Spleen (tissue), 13 donors: ENCODE data around the gene MRPS24. TPM values are rescaled to one million over a fixed set of nuclear protein-coding genes. Genes with fewer than 3 reads are reported as not detected.

ENCODE experiments used
- DNase-seq: peaks from one replicate; pipeline ENCODE4 v3.0.0-alpha.2; 2020
- H3K27ac ChIP-seq, 8 donors: fragments of 200-600 bp; sonication (generic) in 7 of 8; 1 replicate in 4 of 8; 2 replicates in 4 of 8; pipeline versions ENCODE4 v1.5.0 to v1.8.0; 2016 to 2021; ENCODE audit warnings: inconsistent platforms in 4 of 8, mild to moderate bottlenecking in 4 of 8, moderate library complexity in 1 of 8
- H3K27me3 ChIP-seq, 7 donors: fragments of 200-600 bp; sonication (generic) in 6 of 7; replicated peaks in 1 of 7; 1 replicate in 4 of 7; 2 replicates in 3 of 7; pipeline versions ENCODE4 v1.5.0 to v1.8.0; 2016 to 2021; ENCODE audit warnings: inconsistent platforms in 3 of 7, mild to moderate bottlenecking in 1 of 7
- H3K36me3 ChIP-seq, 6 donors: fragments of 200-600 bp; sonication (generic) in 5 of 6; 1 replicate in 4 of 6; 2 replicates in 2 of 6; pipeline versions ENCODE4 v1.5.0 to v1.8.0; 2016 to 2021; ENCODE audit warnings: inconsistent platforms in 2 of 6
- H3K4me1 ChIP-seq, 6 donors: fragments of 200-600 bp; sonication (generic) in 5 of 6; 1 replicate in 3 of 6; 2 replicates in 3 of 6; pipeline versions ENCODE4 v1.5.0 to v1.8.0; 2016 to 2021; ENCODE audit warnings: inconsistent platforms in 3 of 6
- H3K4me3 ChIP-seq, 8 donors: fragments of 200-600 bp; sonication (generic) in 7 of 8; 1 replicate in 4 of 8; 2 replicates in 4 of 8; pipeline versions ENCODE4 v1.5.0 to v1.8.0; 2016 to 2021; ENCODE audit warnings: inconsistent platforms in 4 of 8, mild to moderate bottlenecking in 4 of 8, moderate library complexity in 2 of 8
- H3K9me3 ChIP-seq, 8 donors: fragments of 200-600 bp; sonication (generic) in 7 of 8; 1 replicate in 4 of 8; 2 replicates in 4 of 8; pipeline versions ENCODE4 v1.5.0 to v1.8.0; 2016 to 2021; ENCODE audit warnings: inconsistent platforms in 4 of 8
- POLR2A ChIP-seq, 3 donors: fragments of 450-650 bp; IDR thresholded peaks; one replicate each; pipeline ENCODE4 v1.5.1; 2017; ENCODE audit warnings: antibody characterized with exemption in 3 of 3, mild to moderate bottlenecking in 1 of 3
- POLR2AphosphoS5 ChIP-seq, 3 donors: sonication (generic); formaldehyde crosslinking; IDR thresholded peaks; one replicate each; pipeline ENCODE4 v1.5.1; 2017; ENCODE audit warnings: antibody characterized with exemption in 3 of 3
- WGBS, 5 donors: extraction: QIAGEN DNeasy Blood & Tissue Kit in 3 of 5; methylation state at CpG; one replicate each; pipeline versions ENCODE4 v1.1.5 to v1.1.7; 2013 to 2018; 5-methylcytosine and 5-hydroxymethylcytosine counted together
- intact Hi-C: fragments of 100-400 bp; cut with DNase I; formaldehyde crosslinking; loops from one replicate; pipeline ENCODE4 v1.15.0; 2023; ENCODE audit warnings: low total_unique reads
- long read RNA-seq, 2 donors: transcript quantifications; one replicate each; lab custom pipeline, GENCODE V29; 2026
- polyA plus RNA-seq, 3 donors: library from polyadenylated mRNA; stranded (reverse); fragments of 200-250 nt; gene quantifications; one replicate each; pipeline ENCODE4 v1.2.1, GENCODE V29; 2013
- total RNA-seq, 7 donors: library from RNA; depleted of rRNA in 3 of 7; stranded (reverse); fragments of >200 nt in 3 of 7; fragmentation: NEBNext Ultra II Directional in 4 of 7; extraction: Animal tissue kit (Norgen Biotek cat#: 25700) in 4 of 7; gene quantifications; one replicate each; pipeline versions ENCODE4 v1.1.0 to v1.2.1, GENCODE V29; 2016 to 2021
- TF ChIP-seq, protein P1 (sequence below), 11 experiments: fragments of 200-600 bp in 7 of 11; fragments of 450-650 bp in 4 of 11; sonication (generic) in 4 of 11; IDR thresholded peaks in 8 of 11; conservative IDR thresholded peaks in 3 of 11; 1 replicate in 7 of 11; 2 replicates in 4 of 11; pipeline versions ENCODE4 v1.4.0 to v1.8.0; 2016 to 2021; ENCODE audit warnings: antibody characterized with exemption in 11 of 11, inconsistent platforms in 4 of 11, mild to moderate bottlenecking in 1 of 11
- donor health status: healthy with polysubstance abuse.
- donor health status: DM: no; HTN: no; CAD: no; lungs with moderate emphysema.
- donor health status: DM: no; HTN: no; CAD: no.
- donor health status: Bipolar disorder and iron deficiency.
- donor health status: healthy.
- donor health status: DM: no; HTN: no; CAD: no.
- donor health status: DM: yes; HTN: yes; CAD: no.

MRPS24 gene
- 10 to 100 TPM; 40.7 to 99.0 (median 50.3) TPM for total RNA-seq
- 100 to 1,000 TPM in 2 of 3 donors, 10 to 100 TPM in 1; 73.8 to 121 (median 115) TPM for polyA plus RNA-seq
- long read RNA-seq, donor 1, transcript MRPS24-201 (4 exons, 707 nt), result major isoform, 48 of 62 reads
- long read RNA-seq, donor 1, transcript MRPS24-203 (3 exons, 743 nt), result minor isoform, 13 of 62 reads
- long read RNA-seq, donor 1, partial matches to known transcripts, result 0 of 62 reads
- long read RNA-seq, donor 1, other reads (novel, unspliced or antisense), result 0 of 62 reads
- long read RNA-seq, donor 2, transcript MRPS24-203 (3 exons, 743 nt), result minor isoform, 13 of 63 reads
- long read RNA-seq, donor 2, transcript MRPS24-201 (4 exons, 707 nt), result major isoform, 49 of 63 reads
- long read RNA-seq, donor 2, partial matches to known transcripts, result 0 of 63 reads
- long read RNA-seq, donor 2, other reads (novel, unspliced or antisense), result 0 of 63 reads

DNA sequence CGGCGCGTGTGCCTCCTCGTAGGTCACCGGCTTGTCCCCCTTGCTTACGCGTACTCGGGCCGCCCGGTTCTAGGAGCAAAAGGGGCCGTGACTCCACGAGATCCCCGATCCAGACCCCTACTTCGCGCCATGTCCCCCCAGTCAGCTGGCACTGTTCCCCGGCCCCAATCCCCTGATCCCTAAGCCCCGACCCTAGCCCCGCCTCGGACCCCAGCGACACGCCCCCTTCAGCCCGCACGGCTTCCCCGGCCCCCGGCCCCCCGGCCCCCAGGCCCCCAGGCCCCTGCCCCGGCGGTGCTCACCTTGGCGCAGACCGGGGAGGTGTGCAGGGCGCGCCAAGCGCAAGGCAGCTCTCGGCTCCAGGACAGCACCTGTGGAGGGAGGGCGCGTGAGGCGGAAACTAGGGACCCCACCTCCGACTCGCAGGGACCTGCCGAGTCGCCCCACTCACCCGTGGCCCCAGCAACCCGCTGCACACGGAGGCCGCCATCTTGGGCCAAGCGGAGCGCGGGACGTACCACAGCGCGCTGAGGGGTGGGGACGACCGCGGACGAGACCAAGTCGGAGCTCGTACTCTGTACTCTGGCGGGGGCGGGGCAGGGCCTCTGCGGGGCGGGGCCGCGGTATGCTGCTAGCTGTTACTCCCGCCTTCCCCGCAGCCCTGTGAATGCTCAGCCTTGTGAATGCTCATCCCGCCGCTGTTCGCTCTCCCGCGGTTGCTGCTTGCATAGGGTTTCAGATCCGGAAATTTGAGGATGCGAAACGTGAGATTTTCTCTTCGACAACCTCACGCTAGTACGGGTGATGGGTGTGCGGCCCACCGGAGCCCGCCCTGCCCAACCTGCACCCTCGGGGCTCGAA lies at the start of gene MRPS24:
MRPS24 (minus strand) TSS at position 512 of the 861 bp plus-strand sequence; CDS start at position 490, 22 bp downstream.
- WGBS, 5 donors, result 0 to 1% (median 0%) methylated on average over 50 to 81 of the region's 81 CpGs
- DNase-seq, result peak; percentile 99
- TF ChIP-seq POLR2AphosphoS5 (IDR thresholded peaks at IDR 0.05) (peak; percentile 94 to 95 (median 95)), POLR2A (IDR thresholded peaks at IDR 0.05) (peak in 1 of 3 donors; percentile 11)
- TF ChIP-seq, protein P1, sequence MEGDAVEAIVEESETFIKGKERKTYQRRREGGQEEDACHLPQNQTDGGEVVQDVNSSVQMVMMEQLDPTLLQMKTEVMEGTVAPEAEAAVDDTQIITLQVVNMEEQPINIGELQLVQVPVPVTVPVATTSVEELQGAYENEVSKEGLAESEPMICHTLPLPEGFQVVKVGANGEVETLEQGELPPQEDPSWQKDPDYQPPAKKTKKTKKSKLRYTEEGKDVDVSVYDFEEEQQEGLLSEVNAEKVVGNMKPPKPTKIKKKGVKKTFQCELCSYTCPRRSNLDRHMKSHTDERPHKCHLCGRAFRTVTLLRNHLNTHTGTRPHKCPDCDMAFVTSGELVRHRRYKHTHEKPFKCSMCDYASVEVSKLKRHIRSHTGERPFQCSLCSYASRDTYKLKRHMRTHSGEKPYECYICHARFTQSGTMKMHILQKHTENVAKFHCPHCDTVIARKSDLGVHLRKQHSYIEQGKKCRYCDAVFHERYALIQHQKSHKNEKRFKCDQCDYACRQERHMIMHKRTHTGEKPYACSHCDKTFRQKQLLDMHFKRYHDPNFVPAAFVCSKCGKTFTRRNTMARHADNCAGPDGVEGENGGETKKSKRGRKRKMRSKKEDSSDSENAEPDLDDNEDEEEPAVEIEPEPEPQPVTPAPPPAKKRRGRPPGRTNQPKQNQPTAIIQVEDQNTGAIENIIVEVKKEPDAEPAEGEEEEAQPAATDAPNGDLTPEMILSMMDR (IDR thresholded peaks at IDR 0.05 in 8 of 11, conservative IDR thresholded peaks at IDR 0.05 in 3 of 11), result no peak
- intact Hi-C loops, result no loop called here
- peak within 1 kb of the TSS; percentile 74 to 90 (median 82) for H3K27ac ChIP-seq
- peak within 1 kb of the TSS; percentile 71 to 94 (median 80) for H3K4me3 ChIP-seq
- peaks cover 0 to 31% (median 20%) of the 10 kb centered on the region in 6 donors for H3K36me3 ChIP-seq
- peaks cover 9 to 33% (median 22%) of the 10 kb centered on the region in 6 donors for H3K4me1 ChIP-seq
- H3K27me3 ChIP-seq, result no peaks in the 10 kb centered on the region
- no peaks in the 10 kb centered on the region for H3K9me3 ChIP-seq

DNA sequence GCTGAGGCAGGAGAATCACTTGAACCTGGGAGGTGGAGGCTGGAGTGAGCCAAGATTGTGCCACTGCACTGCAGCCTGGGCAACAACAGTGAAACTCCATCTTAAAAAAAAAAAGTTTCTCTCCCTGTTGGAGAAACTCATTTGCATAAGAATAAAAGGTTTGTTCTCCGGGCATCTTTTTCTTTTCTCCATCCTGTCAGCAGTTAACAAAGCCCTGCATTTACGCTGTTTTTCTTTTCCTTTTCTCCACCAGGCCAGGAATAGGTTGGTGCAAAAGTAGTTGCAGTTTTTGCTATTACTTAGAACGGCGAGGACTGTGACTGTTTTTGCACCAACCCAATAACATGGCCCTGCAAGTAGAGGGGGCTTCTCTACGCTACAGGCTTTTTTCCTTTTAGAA lies 46.6 kb upstream of the MRPS24 start:
- 92 to 95% (median 93%) methylated on average over 5 of the region's 5 CpGs for WGBS, 5 donors
- Histone ChIP-seq H3K27ac (no peak overlapping the region), H3K36me3 (peaks cover 0 to 13% (median 0%) of the 10 kb centered on the region in 6 donors), H3K9me3 (peaks cover 0 to 5% (median 0%) of the 10 kb centered on the region in 8 donors), H3K27me3 (no peaks in the 10 kb centered on the region), H3K4me1 (no peaks in the 10 kb centered on the region), H3K4me3 (no peak overlapping the region)
- no peak for DNase-seq
- TF ChIP-seq POLR2AphosphoS5 (IDR thresholded peaks at IDR 0.05), result no peak
- TF ChIP-seq POLR2A (IDR thresholded peaks at IDR 0.05), result no peak
- TF ChIP-seq, protein P1 (IDR thresholded peaks at IDR 0.05 in 8 of 11, conservative IDR thresholded peaks at IDR 0.05 in 3 of 11), result no peak
- intact Hi-C loops, result no loop called here

DNA sequence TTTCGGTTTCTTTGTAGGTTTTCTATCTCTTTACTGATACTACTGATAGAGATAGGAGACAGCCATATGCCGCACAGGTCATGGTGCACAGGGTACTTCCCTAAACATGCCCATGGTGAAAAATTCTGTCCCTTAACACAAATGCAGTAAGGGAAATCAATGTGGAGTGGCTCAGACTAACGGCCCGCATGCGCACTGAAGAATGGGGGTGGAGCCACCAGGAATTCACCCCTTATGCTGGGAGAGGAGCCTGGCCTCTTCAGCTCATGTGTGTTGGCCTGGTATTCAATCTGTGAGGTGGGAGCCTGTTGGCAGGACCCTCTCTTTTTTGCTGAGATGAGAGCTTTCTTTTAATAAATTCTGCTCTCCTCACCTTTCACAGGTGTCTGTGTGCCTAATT lies 45.5 kb upstream of the MRPS24 start:
- H3K9me3 ChIP-seq, result peaks cover 0 to 5% (median 0%) of the 10 kb centered on the region in 8 donors
- TF ChIP-seq, protein P1 (IDR thresholded peaks at IDR 0.05 in 8 of 11, conservative IDR thresholded peaks at IDR 0.05 in 3 of 11), result no peak
- no peak for TF ChIP-seq POLR2A (IDR thresholded peaks at IDR 0.05)
- no peak for TF ChIP-seq POLR2AphosphoS5 (IDR thresholded peaks at IDR 0.05)
- no peak overlapping the region for H3K27ac ChIP-seq
- no peaks in the 10 kb centered on the region for H3K4me1 ChIP-seq
- intact Hi-C loops, result no loop called here
- 84 to 96% (median 94%) methylated on average over 5 of the region's 5 CpGs for WGBS, 5 donors
- H3K27me3 ChIP-seq, result no peaks in the 10 kb centered on the region
- no peak for DNase-seq
- no peak overlapping the region for H3K4me3 ChIP-seq
- peaks cover 0 to 13% (median 0%) of the 10 kb centered on the region in 6 donors for H3K36me3 ChIP-seq
